Measurements from ENCODE around the gene SPAM1.
A peak's percentile ranks its signal among the peaks of the same experiment; 100 is the strongest.
"Not testable (repeated sequence)": the region's sequence is repeated elsewhere in the genome, so short reads cannot be mapped to it uniquely, and the experiment has no call there.

SPAM1 gene

DNA sequence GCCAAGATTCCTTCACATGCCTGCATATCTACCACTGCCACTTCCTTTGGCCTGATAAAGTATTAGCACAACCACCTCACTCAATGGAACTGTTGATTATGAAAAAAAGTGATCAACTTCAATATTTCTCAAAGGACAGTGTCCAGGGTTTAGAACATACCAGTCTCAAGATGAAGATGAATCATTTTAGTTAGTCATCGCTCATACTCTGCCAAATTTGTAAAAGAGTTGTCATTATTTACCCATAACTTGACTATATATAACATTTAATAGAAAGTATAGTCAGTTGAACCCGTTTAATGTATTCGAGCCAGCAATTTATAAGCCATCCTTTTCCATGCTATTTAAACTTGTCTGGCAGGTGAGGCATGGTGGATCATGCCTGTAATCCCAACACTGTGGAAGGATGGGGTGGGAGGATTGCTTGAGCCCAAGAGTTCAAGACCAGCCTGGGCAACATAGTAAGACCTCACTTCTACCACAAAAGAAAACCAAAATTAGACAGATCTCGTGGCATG lies 33.2 kb downstream of the SPAM1 start:
- no peak for DNase-seq

DNA sequence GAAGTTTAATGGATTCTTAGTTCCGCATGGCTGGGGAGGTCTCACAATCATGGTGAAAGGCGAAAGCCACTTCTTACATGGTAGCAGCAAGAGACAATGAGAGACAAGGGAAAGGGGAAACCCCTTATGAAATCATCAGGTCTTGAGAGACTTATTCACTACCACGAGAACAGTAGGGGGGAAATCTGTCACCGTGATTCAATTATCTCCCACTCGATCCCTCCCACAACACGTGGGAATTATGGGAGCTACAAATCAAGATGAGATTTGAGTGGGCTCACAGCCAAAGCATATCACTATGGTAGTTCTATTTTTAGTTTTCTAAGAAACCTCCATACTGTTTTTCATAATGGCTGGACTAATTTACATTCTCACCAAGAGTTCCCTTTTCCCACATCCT lies 36.7 kb downstream of the SPAM1 start:
- DNase-seq, result peak in 1 of 2 donors; percentile 11

DNA sequence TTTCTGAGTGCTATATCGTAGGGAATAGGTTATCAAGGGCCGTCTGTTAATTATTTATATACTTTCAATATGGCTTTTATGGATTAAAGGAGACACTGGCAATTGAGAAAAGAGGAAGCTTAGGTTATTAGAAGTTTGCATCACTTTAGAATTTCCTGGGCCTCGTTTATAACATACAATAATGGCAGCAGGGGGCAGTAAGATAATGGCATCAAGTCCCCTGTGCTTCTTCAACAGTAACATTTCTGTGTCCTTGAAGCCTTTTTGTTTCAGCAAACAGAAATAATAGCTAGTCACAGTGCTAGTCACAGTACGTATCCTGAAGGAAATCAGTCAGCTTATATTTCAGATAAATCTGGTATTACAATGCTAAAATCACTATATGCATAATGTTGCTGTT lies 41.9 kb downstream of the SPAM1 start:
- no peak for DNase-seq

DNA sequence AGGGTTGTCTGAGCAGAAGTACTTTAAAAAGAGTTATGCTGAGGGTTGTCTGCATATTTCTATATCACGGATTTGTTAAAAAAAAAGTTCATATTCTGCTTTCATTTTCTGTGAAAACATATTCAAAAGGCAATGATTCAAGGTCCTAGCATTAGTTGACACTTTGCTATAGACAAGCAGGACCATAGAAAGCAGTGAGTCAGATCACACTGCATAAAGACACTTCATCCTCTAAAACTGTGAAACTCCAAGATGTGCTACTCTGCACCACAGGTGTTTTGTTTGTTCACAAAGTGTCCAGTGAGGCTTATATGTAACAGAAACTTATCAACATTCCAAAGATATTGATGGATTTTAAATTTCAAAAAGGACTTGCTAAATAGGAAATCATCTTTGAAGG lies 47.0 kb downstream of the SPAM1 start:
- no peak for DNase-seq

DNA sequence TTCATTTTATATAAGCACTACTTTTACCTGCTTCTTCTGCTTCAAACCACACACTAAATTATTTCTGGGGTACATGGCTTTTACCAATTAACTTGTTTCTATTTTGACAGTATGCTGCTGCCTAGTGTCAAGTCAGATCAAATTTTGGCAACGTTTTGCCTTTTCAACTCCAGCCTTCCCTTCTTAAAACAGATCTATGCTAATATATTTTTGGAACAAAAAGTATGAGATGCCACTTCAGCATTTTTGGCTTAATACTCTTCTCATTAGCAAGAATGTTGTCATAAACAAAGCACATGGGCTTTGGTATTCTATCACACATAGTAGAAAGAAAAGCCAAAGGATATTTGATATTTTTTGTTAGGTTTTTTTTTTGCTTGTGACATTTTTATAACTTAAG lies 47.8 kb downstream of the SPAM1 start:
- no peak for DNase-seq

DNA sequence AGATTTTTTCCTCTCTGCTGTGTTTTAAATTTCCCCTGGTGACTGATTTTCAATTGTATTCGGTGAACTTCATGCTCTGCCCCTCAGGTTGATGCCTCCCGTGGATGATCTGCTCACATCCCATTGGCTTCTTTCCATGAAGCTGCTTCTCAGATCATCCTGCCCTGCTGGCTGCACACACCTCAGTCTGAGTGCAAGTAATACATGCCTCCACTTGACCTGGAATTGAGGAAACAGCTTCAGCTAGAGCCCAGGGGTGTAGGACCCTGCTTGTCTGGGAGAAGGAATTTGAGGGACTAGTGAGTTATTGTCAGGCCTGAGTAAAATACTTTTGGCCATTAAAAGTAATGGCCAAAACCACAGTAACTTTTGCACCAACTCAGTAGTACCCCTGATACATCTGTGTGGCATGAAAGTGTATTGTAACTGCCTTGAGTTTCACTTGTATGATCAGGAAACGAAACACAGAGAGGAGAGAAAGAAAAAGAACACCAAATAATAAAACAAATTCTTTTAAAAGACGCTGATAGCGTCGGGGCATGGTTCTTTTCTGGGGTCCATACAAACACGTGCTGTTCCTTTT lies 49.4 kb downstream of the SPAM1 start:
- no peak for DNase-seq

DNA sequence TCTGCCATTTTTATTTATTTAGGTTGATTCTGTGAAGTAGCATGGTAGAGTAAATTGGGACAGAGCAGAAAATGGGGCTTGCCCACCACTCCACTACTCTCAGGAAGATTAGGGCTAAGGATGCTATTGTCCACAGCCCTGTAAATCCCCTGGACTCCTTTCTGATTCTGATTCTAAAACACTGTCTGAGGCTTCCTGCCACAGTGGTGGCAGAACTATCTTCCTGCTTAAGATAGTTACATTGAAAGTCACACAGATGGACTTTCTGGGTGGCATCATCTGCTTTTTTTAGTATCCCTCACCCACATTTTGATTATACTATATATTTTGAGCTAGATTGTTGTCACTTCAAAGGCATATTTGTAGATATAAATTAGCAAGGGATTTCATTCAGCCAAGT lies 50.0 kb downstream of the SPAM1 start:
- DNase-seq, result no peak

DNA sequence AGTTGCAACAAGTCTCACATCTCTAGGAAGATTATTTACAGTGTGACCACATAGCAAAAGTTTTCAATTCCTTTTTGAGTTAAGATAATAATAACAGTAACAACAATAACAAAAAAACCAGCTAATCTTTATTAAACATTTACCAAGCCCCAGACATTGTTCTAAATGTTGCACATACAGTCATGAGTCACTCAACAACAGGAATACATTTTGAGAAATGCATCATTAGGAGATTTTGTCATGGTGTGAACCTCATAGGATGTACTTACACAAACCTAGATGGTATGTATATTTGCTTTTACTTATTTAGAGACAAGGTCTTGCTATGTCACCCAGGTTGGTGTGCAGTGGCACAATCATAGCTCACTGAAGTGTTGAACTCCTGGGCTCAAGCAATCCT lies 52.0 kb downstream of the SPAM1 start:
- no peak for DNase-seq

DNA sequence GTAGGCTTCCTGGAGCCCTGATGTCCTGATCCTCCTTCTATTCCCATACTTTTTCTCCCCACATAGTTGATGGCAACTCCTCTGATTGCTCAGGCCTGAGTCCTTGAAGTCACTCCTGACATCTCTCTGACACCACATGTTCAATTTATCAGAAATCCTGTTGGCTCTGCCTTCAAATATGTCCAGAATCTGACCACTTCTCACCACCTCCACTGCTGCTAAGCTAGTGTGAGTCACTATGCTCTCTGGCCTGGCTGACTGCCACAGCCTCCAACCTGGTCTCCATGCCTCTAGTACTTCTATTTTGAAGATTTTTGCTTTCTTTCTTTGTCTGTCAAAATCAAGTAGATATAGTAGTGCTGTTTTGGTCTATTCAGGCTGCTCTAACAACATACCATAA lies 54.8 kb downstream of the SPAM1 start:
- DNase-seq, result no peak

DNA sequence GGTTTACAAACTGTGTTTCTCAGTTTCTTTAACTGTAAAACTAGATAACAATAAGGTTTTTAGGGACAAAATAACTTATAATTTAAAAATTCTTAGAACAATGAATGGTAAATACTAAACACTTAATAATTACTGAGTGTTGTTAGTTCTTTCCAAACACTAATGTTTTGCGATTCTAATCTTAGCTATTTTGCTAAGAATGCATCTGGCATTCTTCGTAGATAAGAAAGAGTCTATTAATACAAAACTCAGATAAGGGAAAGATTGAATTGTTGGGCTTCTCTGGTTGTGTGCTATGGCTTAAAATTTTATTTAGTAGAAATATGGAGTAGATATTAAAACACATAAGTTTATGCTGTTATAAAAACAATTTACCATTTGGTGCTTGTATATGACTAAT lies 62.4 kb downstream of the SPAM1 start:
- no peak for DNase-seq

DNA sequence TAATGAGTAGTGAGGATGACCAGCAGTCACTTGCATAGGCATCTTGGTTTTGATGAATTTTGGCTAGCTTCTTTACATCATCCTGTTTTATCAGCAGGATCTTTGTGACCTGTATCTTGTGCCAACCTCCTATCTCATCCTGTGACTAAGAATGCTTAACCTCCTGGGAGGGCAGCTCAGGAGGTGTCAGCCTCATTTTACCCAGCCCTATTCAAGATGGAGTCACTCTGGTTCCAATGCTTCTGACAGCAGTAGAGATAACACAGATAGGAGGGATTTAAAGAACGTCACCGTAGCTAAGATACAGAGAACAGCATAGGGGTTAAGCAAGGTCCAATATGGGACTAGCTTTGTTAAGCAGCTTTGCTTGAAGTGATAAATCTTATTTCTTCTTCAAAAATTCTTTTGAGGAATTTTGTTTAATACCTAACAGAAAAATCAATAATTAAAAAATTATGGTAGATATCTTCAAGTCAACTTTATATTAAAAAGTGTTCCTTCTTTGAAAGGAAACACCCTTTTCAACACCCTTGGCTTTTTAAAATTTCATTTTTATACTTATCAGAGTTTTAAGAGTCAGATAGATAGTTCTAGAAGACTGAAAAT lies 68.0 kb downstream of the SPAM1 start:
- DNase-seq, result no peak

DNA sequence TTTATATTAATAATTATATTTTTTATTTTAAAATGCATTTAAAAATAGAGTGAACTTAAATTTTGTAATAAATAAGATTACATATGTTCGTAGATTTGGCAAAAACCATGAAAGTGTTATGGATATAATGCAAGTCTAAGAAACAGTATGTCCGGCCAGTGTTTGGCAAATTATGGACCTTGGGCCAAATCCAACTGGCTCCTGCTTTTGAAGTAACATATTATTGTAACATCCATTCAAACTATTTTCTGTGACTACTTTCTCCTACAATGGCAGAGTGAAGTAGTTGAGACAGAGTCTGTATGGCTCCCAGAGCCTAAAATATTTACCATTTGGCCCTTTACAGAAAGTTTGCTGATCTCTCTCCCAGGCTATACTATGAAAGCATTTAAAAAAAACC lies 69.0 kb downstream of the SPAM1 start:
- DNase-seq, result no peak

DNA sequence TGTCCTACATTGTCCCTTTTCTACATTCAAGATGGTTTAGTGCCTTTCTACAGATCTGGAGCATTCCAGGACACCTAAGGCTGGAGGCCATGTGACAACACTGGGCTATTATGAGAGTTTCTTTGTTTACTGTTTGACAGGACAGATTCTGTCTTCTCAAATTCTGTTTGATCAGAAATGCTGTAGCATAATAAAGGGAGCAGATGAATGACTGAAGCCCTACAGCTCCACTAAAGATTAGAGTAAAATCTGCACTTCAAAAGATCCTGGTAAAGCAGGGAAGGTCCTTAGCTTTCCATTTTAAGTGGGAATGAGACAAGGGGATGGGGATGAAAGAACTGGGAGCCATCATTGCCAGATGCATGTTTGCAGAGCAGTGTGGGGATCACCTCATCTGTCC lies 69.4 kb downstream of the SPAM1 start:
- no peak for DNase-seq

DNA sequence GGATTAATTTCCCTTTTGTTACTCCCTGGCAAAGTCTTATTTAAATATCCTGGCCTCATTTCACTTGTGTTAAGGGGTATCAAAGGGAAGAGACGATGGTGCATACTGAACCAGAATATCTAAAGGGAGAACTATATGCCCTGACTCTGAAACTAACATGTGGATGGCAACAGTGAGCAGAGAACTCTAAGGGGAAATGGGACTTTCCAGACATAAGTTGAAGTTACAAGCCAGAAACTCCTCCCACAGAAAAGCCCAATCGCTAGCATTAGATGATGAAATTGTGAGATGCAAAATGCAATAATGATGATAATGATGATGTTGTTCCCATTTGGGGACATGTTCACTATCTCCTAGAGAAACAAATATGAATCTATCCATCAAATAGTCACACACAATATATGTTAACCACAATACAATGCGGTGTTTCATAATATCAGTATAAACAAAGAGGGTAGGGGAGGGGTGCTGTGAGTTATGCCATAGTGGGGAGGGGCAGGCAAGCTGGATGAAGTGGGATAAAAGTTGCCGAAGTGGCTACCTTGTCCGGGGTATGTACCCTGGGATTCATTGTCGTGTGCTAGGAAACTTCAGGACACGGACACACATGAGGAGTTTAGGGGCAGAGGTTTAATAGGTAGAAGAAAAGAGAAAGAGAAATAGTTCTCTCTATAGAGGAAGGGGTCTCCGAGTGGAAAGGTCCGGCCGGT lies 70.7 kb downstream of the SPAM1 start:
- DNase-seq, result no peak

DNA sequence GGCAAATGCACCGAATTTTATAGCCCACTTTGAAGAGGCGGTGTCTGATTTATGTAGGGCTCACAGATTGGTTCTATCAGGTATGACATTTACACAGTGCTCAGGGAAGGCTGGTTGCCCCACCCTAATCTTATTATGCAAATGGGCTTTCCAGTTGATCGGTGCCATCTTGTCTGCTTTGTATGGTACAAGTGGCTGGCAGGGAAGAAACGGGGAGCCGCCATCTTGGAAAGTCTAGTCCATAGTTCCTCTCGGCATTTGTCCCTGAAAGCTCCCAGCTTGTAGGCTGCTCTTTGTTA lies 71.2 kb downstream of the SPAM1 start:
- DNase-seq, result no peak

DNA sequence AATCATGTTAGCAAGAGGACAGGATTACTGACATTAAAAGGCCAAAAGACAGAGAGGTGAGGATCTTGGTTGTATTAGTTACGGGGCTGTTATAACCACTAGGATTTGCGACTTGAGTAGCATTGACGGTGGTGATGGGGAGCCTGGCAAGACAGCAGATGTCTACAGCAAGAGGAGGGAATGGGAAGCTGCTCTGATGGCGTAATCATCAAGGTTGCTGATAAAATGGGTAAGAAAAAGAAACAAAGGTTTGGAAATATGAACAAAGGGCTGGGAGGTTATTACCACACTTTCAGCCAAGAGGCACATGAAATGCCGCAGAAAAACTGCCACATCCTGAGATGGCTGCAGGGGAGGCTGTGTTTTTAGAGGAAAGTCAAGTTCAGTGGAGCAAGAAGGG lies 73.9 kb downstream of the SPAM1 start:
- DNase-seq, result no peak

DNA sequence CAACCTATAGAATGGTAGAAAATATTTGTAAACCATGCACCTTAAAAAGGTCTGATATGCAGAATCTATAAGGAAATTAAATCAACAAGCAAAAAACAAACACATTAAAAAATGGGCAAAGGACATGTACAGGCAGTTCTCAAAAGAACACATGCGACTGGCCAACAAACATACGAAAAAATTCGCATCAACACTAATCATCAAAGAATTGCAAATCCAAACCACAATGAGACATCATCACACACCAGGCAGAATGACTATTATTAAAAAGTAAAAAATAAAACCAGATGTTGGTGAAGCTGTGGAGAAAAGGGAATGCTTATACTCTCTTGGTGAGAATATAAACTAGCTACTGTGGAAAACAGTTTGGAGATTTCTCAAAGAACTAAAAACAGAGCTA lies 74.7 kb downstream of the SPAM1 start:
- no peak for DNase-seq

DNA sequence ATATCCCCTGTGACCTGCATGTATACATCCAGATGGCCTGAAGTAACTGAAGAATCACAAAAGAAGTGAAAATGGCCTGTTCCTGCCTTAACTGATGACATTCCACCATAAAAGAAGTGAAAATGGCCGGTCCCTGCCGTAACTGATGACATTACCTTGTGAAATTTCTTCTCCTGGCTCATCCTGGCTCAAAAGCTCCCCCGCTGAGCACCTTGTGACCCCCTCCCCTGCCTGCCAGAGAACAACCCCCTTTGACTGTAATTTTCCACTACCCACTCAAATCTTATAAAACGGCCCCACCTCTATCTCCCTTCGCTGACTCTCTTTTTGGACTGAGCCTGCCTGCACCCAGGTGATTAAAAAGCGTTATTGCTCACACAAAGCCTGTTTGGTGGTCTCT lies 83.3 kb downstream of the SPAM1 start:
- not testable (repeated sequence) for DNase-seq

DNA sequence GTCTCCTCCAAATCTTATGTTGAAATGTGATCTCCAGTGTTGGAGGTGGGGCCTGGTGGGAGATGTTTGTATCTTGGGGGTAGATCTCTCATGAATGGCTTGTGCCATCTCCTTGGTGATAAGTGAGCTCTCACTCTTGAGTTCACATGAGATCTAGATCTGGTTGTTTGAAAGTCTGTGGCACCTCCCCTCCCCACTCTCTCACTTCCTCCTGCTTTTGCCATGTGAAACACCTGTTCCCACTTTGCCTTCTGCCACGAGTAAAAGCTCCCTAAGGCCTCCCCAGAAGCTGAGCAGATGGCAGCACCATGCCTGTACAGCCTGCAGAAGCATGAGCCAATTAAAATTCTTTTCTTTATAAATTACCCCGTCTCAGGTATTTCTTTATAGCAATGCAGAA lies 84.3 kb downstream of the SPAM1 start:
- no peak for DNase-seq
